Measurements from ENCODE around the gene SYT17.

The SYT17 gene

DNA sequence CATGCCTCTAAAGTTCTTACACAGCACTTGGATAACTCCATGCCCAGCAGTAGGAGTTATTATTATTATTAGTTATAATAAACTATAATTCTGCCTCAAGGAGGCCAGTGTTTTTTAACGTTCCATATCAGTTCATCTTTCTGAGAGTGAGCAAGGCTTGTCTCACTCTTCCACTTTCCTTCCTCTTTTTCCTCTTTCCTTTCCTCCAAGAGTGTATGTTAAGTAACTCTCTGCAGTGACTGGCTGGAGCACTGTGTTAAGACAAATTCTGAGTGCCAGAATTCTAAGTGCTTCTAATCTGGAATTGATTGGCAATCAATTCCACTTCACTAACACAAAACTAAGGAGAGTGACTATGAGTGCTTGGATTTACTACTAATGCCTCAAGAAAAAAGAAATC is 133.9 kb downstream of the SYT17 start:
- H3K4me1 ChIP-seq (ENCODE audit: control insufficient read depth in 1 of 2, insufficient read depth in 1 of 2, low read depth in 1 of 2, low read length in 1 of 2): no peaks in the 10 kb centered on the region
- TF ChIP-seq, protein P1, sequence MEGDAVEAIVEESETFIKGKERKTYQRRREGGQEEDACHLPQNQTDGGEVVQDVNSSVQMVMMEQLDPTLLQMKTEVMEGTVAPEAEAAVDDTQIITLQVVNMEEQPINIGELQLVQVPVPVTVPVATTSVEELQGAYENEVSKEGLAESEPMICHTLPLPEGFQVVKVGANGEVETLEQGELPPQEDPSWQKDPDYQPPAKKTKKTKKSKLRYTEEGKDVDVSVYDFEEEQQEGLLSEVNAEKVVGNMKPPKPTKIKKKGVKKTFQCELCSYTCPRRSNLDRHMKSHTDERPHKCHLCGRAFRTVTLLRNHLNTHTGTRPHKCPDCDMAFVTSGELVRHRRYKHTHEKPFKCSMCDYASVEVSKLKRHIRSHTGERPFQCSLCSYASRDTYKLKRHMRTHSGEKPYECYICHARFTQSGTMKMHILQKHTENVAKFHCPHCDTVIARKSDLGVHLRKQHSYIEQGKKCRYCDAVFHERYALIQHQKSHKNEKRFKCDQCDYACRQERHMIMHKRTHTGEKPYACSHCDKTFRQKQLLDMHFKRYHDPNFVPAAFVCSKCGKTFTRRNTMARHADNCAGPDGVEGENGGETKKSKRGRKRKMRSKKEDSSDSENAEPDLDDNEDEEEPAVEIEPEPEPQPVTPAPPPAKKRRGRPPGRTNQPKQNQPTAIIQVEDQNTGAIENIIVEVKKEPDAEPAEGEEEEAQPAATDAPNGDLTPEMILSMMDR (IDR thresholded peaks at IDR 0.05): no peak
- H3K27me3 ChIP-seq: no peaks in the 10 kb centered on the region

DNA sequence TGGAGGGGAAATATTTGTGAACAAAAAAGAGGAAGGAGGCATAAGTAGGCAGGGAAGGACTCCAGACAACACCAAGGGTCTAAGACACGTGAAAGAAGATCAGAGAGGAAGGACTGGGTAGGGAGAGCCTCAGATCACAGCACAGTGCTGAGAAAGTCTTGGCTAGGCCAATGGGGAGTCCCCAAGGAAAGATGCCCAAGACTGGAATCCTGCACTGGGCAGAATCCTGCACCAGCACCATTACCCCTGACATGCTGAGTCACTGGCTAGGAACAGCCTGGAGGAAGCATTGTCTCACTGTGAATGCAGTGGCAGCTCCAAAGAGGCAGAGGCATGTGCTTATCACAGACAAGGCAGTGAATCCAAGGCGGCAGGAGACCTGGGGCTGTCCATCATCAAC is 136.7 kb downstream of the SYT17 start:
- no peak overlapping the region for H3K27ac ChIP-seq
- no peaks in the 10 kb centered on the region for H3K9me3 ChIP-seq
- H3K36me3 ChIP-seq: no peaks in the 10 kb centered on the region
- H3K27me3 ChIP-seq: no peaks in the 10 kb centered on the region
- TF ChIP-seq, protein P1 (IDR thresholded peaks at IDR 0.05): no peak
- H3K4me1 ChIP-seq (ENCODE audit: control insufficient read depth in 1 of 2, insufficient read depth in 1 of 2, low read depth in 1 of 2, low read length in 1 of 2): no peaks in the 10 kb centered on the region
- no peak overlapping the region for H3K4me3 ChIP-seq (ENCODE audit: low read depth in 1 of 2, low read length in 1 of 2)

More for the DNA sequence above, 133.9 kb downstream of the SYT17 start:
- Histone ChIP-seq H3K36me3 (no peaks in the 10 kb centered on the region), H3K9me3 (no peaks in the 10 kb centered on the region), H3K27ac (no peak overlapping the region), H3K4me3 (ENCODE audit: low read depth in 1 of 2, low read length in 1 of 2) (no peak overlapping the region)

DNA sequence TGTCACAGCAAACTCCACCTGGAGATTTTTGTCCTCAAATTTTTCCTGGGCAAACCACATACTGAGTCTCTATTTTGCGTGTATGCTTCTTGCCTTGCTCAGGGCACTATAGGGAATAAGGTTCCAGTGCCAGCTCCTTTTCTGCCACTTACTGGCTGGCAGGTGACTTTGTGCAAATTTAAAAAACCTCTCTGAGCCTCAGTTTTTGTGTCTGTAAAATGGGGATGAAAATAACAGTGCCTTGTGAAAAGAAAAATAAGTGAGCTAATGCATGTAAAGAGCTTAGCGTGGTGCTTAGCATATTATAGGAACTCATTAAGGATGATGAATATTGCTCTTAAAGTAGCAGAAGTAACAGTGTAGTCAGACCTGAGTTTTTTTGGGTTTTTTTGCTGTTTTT is 137.4 kb downstream of the SYT17 start:
- H3K9me3 ChIP-seq: no peaks in the 10 kb centered on the region
- TF ChIP-seq, protein P1 (IDR thresholded peaks at IDR 0.05): no peak
- H3K36me3 ChIP-seq: no peaks in the 10 kb centered on the region
- no peaks in the 10 kb centered on the region for H3K27me3 ChIP-seq
- no peak overlapping the region for H3K4me3 ChIP-seq (ENCODE audit: low read depth in 1 of 2, low read length in 1 of 2)
- H3K27ac ChIP-seq: no peak overlapping the region
- H3K4me1 ChIP-seq (ENCODE audit: control insufficient read depth in 1 of 2, insufficient read depth in 1 of 2, low read depth in 1 of 2, low read length in 1 of 2): no peaks in the 10 kb centered on the region

DNA sequence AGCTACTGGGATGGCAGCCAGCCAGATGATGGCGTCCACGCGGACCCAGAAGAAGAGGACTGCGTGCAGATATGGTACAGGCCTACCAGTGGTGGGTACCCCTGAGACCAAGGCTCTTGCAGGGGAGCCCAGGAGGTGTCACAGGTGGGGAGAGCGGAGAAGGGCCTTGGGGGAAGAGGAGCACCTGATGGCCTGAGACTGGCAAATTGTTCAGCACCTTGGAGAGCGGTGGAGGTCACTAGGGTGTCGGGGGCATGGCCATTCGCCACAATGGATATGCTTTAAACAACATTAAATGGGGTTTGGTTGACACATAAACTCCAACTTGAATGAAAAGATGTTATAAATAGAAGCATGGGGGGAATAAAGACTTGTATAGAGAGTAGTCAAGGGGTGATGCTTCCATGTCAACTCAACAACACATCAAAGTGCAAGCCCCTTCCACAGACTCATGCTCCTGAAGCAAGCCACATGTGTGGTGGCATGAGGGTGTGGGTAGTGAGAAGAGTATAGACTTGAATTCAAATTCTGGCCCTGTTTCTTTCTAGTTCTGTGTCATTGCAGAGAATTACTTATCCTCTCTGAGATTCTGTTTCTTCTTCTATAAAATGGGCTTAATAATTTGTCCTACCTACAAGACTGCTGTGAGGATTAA is 139.7 kb downstream of the SYT17 start:
- no peaks in the 10 kb centered on the region for H3K9me3 ChIP-seq
- no peaks in the 10 kb centered on the region for H3K27me3 ChIP-seq
- TF ChIP-seq, protein P1 (IDR thresholded peaks at IDR 0.05): no peak
- H3K36me3 ChIP-seq: no peaks in the 10 kb centered on the region
- H3K27ac ChIP-seq: no peak overlapping the region
- no peak overlapping the region for H3K4me3 ChIP-seq (ENCODE audit: low read depth in 1 of 2, low read length in 1 of 2)
- H3K4me1 ChIP-seq (ENCODE audit: control insufficient read depth in 1 of 2, insufficient read depth in 1 of 2, low read depth in 1 of 2, low read length in 1 of 2): no peaks in the 10 kb centered on the region

DNA sequence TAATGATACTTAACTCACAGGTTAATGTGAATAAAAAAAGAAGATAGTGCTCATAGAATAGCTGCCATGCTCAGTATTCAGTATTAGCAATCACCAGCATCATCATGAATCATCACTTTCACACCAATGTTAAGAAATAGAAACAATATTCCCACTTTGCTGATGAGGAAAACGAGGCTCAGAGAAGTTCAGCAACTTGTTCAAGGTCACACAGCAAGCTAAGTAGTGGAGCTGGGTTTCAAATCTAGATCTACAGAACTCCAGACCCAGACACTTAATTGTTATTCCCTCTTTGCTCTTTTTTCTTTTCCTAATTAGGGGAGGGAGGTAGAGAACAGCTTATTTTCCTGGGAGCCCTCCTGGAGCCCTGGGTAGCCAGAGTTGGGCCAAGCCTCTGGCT is 140.4 kb downstream of the SYT17 start:
- Histone ChIP-seq H3K27ac (no peak overlapping the region), H3K9me3 (no peaks in the 10 kb centered on the region), H3K4me1 (ENCODE audit: control insufficient read depth in 1 of 2, insufficient read depth in 1 of 2, low read depth in 1 of 2, low read length in 1 of 2) (no peaks in the 10 kb centered on the region), H3K27me3 (no peaks in the 10 kb centered on the region), H3K4me3 (ENCODE audit: low read depth in 1 of 2, low read length in 1 of 2) (no peak overlapping the region), H3K36me3 (no peaks in the 10 kb centered on the region)
- TF ChIP-seq, protein P1 (IDR thresholded peaks at IDR 0.05): no peak
